ENCODE measurements around the gene C17orf67.

Gene C17orf67

GRCh38 chr17:56792267-56792666 is 41.5 kb downstream of the C17orf67 start:
- no peak overlapping the region for H2AFZ ChIP-seq (ENCODE audit: low read depth, low read length)
- no peaks in the 10 kb centered on the region for H4K20me1 ChIP-seq (ENCODE audit: insufficient read depth, low read length)
- no peaks in the 10 kb centered on the region for H3K9me3 ChIP-seq (ENCODE audit: insufficient read depth, low read length, severe bottlenecking)
- H3K4me3 ChIP-seq (ENCODE audit: low read depth in 1 of 2, low read length in 2 of 2), result no peak overlapping the region
- H3K79me2 ChIP-seq (ENCODE audit: insufficient read depth, low read length), result no peaks in the 10 kb centered on the region
- no peaks in the 10 kb centered on the region for H3K27me3 ChIP-seq (ENCODE audit: insufficient read depth, low read length, poor library complexity)
- peaks cover 8% of the 10 kb centered on the region for H3K4me1 ChIP-seq (ENCODE audit: insufficient read depth, low read length)
- no peak for TF ChIP-seq CTCF (IDR thresholded peaks at IDR 0.05; ENCODE audit: borderline replicate concordance, extremely low read depth, low read length, poor library complexity, severe bottlenecking)
- TF ChIP-seq EZH2 (IDR thresholded peaks at IDR 0.05; ENCODE audit: borderline replicate concordance, low read depth, low read length, severe bottlenecking), result no peak
- H3K4me2 ChIP-seq (ENCODE audit: insufficient read depth, low read length), result no peak overlapping the region
- H3K9ac ChIP-seq (ENCODE audit: low read depth, low read length), result no peak overlapping the region
- DNase-seq, result no peak
- H3K36me3 ChIP-seq (ENCODE audit: insufficient read depth, low read length), result no peaks in the 10 kb centered on the region
- H3K27ac ChIP-seq (ENCODE audit: low read length), result no peak overlapping the region
- ATAC-seq (ENCODE audit: insufficient read depth, low read depth), result no peak

DNA sequence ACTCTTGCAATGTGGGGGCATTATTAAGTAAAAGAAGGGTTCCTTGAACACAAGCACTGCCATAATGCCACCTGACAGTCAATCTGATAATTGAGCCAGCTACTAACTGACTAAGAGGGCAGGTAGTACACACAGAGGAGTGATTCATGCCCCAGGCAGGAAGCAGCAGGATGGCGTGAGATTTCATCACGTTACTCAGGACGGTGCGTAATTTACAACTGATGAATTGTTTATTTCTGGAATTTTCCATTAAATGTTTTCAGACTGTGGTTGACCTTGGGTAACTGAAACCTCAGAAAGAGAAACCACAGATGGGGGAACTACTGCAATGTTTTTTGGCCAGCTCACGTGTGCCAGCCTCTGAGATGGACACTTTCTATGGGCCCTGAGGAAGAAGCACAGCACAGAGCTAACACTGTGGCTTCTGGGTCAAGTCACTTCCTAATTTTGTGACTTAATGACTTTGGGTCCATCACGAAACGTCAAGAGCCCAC is 46.7 kb downstream of the C17orf67 start:
- Histone ChIP-seq H3K79me2 (ENCODE audit: insufficient read depth, low read length) (no peaks in the 10 kb centered on the region), H3K9me3 (ENCODE audit: insufficient read depth, low read length, severe bottlenecking) (no peaks in the 10 kb centered on the region), H4K20me1 (ENCODE audit: insufficient read depth, low read length) (no peaks in the 10 kb centered on the region), H3K4me3 (ENCODE audit: low read depth in 1 of 2, low read length in 2 of 2) (no peak overlapping the region), H3K4me2 (ENCODE audit: insufficient read depth, low read length) (no peak overlapping the region), H3K27ac (ENCODE audit: low read length) (peak overlapping the region; percentile 83), H3K27me3 (ENCODE audit: insufficient read depth, low read length, poor library complexity) (no peaks in the 10 kb centered on the region), H3K4me1 (ENCODE audit: insufficient read depth, low read length) (peaks cover 34% of the 10 kb centered on the region), H3K36me3 (ENCODE audit: insufficient read depth, low read length) (no peaks in the 10 kb centered on the region), H2AFZ (ENCODE audit: low read depth, low read length) (no peak overlapping the region; the same call in 1 of the 2 replicates), H3K9ac (ENCODE audit: low read depth, low read length) (peak overlapping the region; percentile 16; the same call in 1 of the 2 replicates)
- ATAC-seq (ENCODE audit: insufficient read depth, low read depth), result peak; percentile 87
- TF ChIP-seq CTCF (IDR thresholded peaks at IDR 0.05; ENCODE audit: borderline replicate concordance, extremely low read depth, low read length, poor library complexity, severe bottlenecking) (no peak), EZH2 (IDR thresholded peaks at IDR 0.05; ENCODE audit: borderline replicate concordance, low read depth, low read length, severe bottlenecking) (no peak)
- peak; percentile 54 for DNase-seq

DNA sequence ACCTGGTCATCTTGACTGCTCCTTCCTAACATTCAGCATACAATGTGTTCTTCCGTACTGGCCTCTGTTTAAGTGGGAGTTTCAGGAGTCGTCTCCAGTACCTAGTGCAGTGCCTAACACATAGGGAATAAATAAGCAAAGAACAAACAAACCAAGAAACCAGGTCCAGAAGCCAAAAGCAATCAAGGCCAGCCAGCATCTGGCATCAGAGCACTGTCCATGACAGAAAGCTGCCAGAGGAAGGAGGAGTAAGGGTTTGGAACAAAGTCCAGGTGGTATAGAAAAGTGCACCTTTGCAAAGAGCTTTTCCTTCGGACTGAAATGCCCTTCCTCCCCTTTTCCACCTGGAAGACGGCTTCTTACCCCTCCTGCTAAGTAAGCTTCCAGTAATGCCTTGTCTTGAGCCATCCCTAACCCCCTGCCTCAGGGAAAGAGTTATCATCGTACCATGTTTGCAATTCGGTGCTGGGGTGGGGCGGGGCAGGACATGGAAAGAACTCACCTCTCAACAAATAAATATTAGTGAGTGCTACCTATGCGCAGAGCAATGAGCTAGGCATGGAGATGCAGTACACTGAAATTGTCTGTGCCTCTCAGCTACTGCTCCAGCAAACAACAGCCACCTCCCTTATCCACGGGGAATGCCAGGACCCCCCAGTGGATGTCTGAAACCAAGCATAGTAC is 47.6 kb downstream of the C17orf67 start:
- H3K9me3 ChIP-seq (ENCODE audit: insufficient read depth, low read length, severe bottlenecking), result no peaks in the 10 kb centered on the region
- DNase-seq, result no peak
- peaks cover 43% of the 10 kb centered on the region for H3K4me1 ChIP-seq (ENCODE audit: insufficient read depth, low read length)
- H3K36me3 ChIP-seq (ENCODE audit: insufficient read depth, low read length), result no peaks in the 10 kb centered on the region
- ATAC-seq (ENCODE audit: insufficient read depth, low read depth), result no peak
- peak overlapping the region; percentile 16; the same call in 1 of the 2 replicates for H3K9ac ChIP-seq (ENCODE audit: low read depth, low read length)
- no peaks in the 10 kb centered on the region for H3K79me2 ChIP-seq (ENCODE audit: insufficient read depth, low read length)
- no peak for TF ChIP-seq CTCF (IDR thresholded peaks at IDR 0.05; ENCODE audit: borderline replicate concordance, extremely low read depth, low read length, poor library complexity, severe bottlenecking)
- TF ChIP-seq EZH2 (IDR thresholded peaks at IDR 0.05; ENCODE audit: borderline replicate concordance, low read depth, low read length, severe bottlenecking), result no peak
- H3K4me2 ChIP-seq (ENCODE audit: insufficient read depth, low read length), result no peak overlapping the region
- H3K27ac ChIP-seq (ENCODE audit: low read length), result peak overlapping the region; percentile 83
- no peaks in the 10 kb centered on the region for H3K27me3 ChIP-seq (ENCODE audit: insufficient read depth, low read length, poor library complexity)
- no peak overlapping the region for H3K4me3 ChIP-seq (ENCODE audit: low read depth in 1 of 2, low read length in 2 of 2)
- H4K20me1 ChIP-seq (ENCODE audit: insufficient read depth, low read length), result no peaks in the 10 kb centered on the region
- H2AFZ ChIP-seq (ENCODE audit: low read depth, low read length), result 0 out of 2 replicates have a peak overlapping the region, but pooled peaks have one; percentile 19
